Upper lobe of left lung (tissue), 6 donors: ENCODE measurements around the gene DCTPP1. TPM values are rescaled to one million over a fixed set of nuclear protein-coding genes. Genes with fewer than 3 reads are reported as not detected.
A peak's percentile ranks its signal among the peaks of the same experiment; 100 is the strongest.
"Not testable (repeated sequence)": the region's sequence is repeated elsewhere in the genome, so short reads cannot be mapped to it uniquely, and the experiment has no call there.

ENCODE experiments used
- ATAC-seq, 2 donors: fragments of 200-7000 bp; cut with Tn5 transposase; one replicate each; pipeline ENCODE4 v1.9.1; 2022; ENCODE audit warnings: mild to moderate bottlenecking in 2 of 2, moderate library complexity in 2 of 2; ENCODE audit not compliant: low FRiP score in 2 of 2
- DNase-seq, 2 donors: peaks; one replicate each; pipeline ENCODE4 v3.0.0-alpha.2; 2019 to 2020
- H3K27ac ChIP-seq, 4 donors: fragments of 200-600 bp; sonication (generic); one replicate each; pipeline ENCODE4 v1.5.1; 2016 to 2019
- H3K27me3 ChIP-seq, 4 donors: fragments of 200-600 bp; sonication (generic); one replicate each; pipeline ENCODE4 v1.5.1; 2017 to 2019
- H3K36me3 ChIP-seq, 4 donors: fragments of 200-600 bp; sonication (generic); one replicate each; pipeline ENCODE4 v1.5.1; 2016 to 2019
- H3K4me1 ChIP-seq, 4 donors: fragments of 200-600 bp; sonication (generic); one replicate each; pipeline ENCODE4 v1.5.1; 2018 to 2019
- H3K4me3 ChIP-seq, 4 donors: fragments of 200-600 bp; sonication (generic); one replicate each; pipeline ENCODE4 v1.5.1; 2017 to 2019; ENCODE audit warnings: mild to moderate bottlenecking in 2 of 4, moderate library complexity in 1 of 4
- H3K9me3 ChIP-seq, 4 donors: fragments of 200-600 bp; sonication (generic); one replicate each; pipeline ENCODE4 v1.5.1; 2018 to 2019
- CTCF ChIP-seq, 6 experiments: fragments of 450-650 bp in 4 of 6; fragments of 200-600 bp in 2 of 6; sonication (generic) in 2 of 6; IDR thresholded peaks; one replicate each; pipeline ENCODE4 v1.5.1; 2016 to 2019; ENCODE audit warnings: antibody characterized with exemption in 6 of 6
- EP300 ChIP-seq, 4 donors: sonication (generic); formaldehyde crosslinking; IDR thresholded peaks; one replicate each; pipeline ENCODE4 v1.5.1; 2017; ENCODE audit warnings: antibody characterized with exemption in 4 of 4, control low read depth in 2 of 4
- POLR2A ChIP-seq, 4 donors: fragments of 450-650 bp; IDR thresholded peaks; one replicate each; pipeline ENCODE4 v1.5.1; 2016 to 2017; ENCODE audit warnings: antibody characterized with exemption in 4 of 4, mild to moderate bottlenecking in 2 of 4
- POLR2AphosphoS5 ChIP-seq, 2 donors: sonication (generic); formaldehyde crosslinking; IDR thresholded peaks; one replicate each; pipeline ENCODE4 v1.5.1; 2017; ENCODE audit warnings: antibody characterized with exemption in 2 of 2
- WGBS, 2 donors: methylation state at CpG; one replicate each; pipeline ENCODE4 v1.1.5; 2017 to 2018; 5-methylcytosine and 5-hydroxymethylcytosine counted together
- total RNA-seq, 6 donors: library from RNA; depleted of rRNA in 4 of 6; stranded (reverse); fragments of >200 nt in 4 of 6; gene quantifications; one replicate each; pipeline versions ENCODE4 v1.1.0 to v1.2.1, GENCODE V29; 2016 to 2021
- donor health status: DM: no; HTN: no; CAD: no; lungs with moderate emphysema.
- donor health status: DM: no; HTN: yes; CAD: no; lungs with severe emphysema.

DCTPP1 gene
- total RNA-seq, 6 donors from 2014 or later: 4.2 to 31.8 (median 20.0) TPM

- Histone ChIP-seq H3K4me3 (peak overlapping the region; percentile 20 to 77 (median 66)), H3K4me1 (peaks cover 13 to 51% (median 19%) of the 10 kb centered on the region in 4 donors), H3K27me3 (no peaks in the 10 kb centered on the region), H3K27ac (peak overlapping the region; percentile 65 to 88 (median 74)), H3K9me3 (no peaks in the 10 kb centered on the region), H3K36me3 (peaks cover 0 to 18% (median 10%) of the 10 kb centered on the region in 4 donors)
- ATAC-seq (no peak), DNase-seq (no peak)
- WGBS, 2 donors: 19 to 37% methylated on average over 4 to 12 of the region's 12 CpGs
- TF ChIP-seq POLR2A (IDR thresholded peaks at IDR 0.05) (no peak), CTCF (IDR thresholded peaks at IDR 0.05) (no peak), EP300 (IDR thresholded peaks at IDR 0.05) (no peak), POLR2AphosphoS5 (IDR thresholded peaks at IDR 0.05) (no peak)
Measured at GRCh38 chr16:30399435-30400186, 30.2 kb downstream of the DCTPP1 start.

- DNase-seq (peak in 1 of 2 donors; percentile 55), ATAC-seq (no peak)
- H3K27me3 ChIP-seq: no peaks in the 10 kb centered on the region
- H3K4me1 ChIP-seq: peaks cover 17 to 56% (median 22%) of the 10 kb centered on the region in 4 donors
- peak overlapping the region in 2 of 4 donors; percentile 79 to 88 for H3K27ac ChIP-seq
- WGBS, 2 donors: 84 to 90% methylated on average over 13 to 23 of the region's 23 CpGs
- no peak overlapping the region for H3K4me3 ChIP-seq
- peaks cover 0 to 18% (median 10%) of the 10 kb centered on the region in 4 donors for H3K36me3 ChIP-seq
- H3K9me3 ChIP-seq: no peaks in the 10 kb centered on the region
- TF ChIP-seq EP300 (IDR thresholded peaks at IDR 0.05) (no peak), POLR2AphosphoS5 (IDR thresholded peaks at IDR 0.05) (no peak), CTCF (IDR thresholded peaks at IDR 0.05) (no peak), POLR2A (IDR thresholded peaks at IDR 0.05) (no peak)
Measured at GRCh38 chr16:30398661-30399434, 31.0 kb downstream of the DCTPP1 start.

GRCh38 chr16:30397776-30398660, 31.8 kb downstream of the DCTPP1 start:
- WGBS, 2 donors: 89 to 91% methylated on average over 9 to 33 of the region's 42 CpGs
- ATAC-seq (no peak), DNase-seq (peak in 1 of 2 donors; percentile 73)
- Histone ChIP-seq H3K4me1 (peaks cover 17 to 56% (median 22%) of the 10 kb centered on the region in 4 donors), H3K9me3 (no peaks in the 10 kb centered on the region), H3K4me3 (no peak overlapping the region), H3K27me3 (no peaks in the 10 kb centered on the region), H3K36me3 (peaks cover 0 to 18% (median 10%) of the 10 kb centered on the region in 4 donors), H3K27ac (no peak overlapping the region)
- TF ChIP-seq EP300 (IDR thresholded peaks at IDR 0.05): no peak
- TF ChIP-seq POLR2AphosphoS5 (IDR thresholded peaks at IDR 0.05): no peak
- no peak for TF ChIP-seq POLR2A (IDR thresholded peaks at IDR 0.05)
- no peak for TF ChIP-seq CTCF (IDR thresholded peaks at IDR 0.05)

GRCh38 chr16:30397056-30397455, 32.8 kb downstream of the DCTPP1 start:
- Histone ChIP-seq H3K36me3 (peaks cover 0 to 18% (median 10%) of the 10 kb centered on the region in 4 donors), H3K27ac (no peak overlapping the region), H3K4me1 (peaks cover 17 to 56% (median 22%) of the 10 kb centered on the region in 4 donors), H3K27me3 (no peaks in the 10 kb centered on the region), H3K9me3 (no peaks in the 10 kb centered on the region), H3K4me3 (no peak overlapping the region)
- 56 to 75% methylated on average over 4 of the region's 4 CpGs for WGBS, 2 donors
- no peak for ATAC-seq
- no peak for DNase-seq
- no peak for TF ChIP-seq POLR2A (IDR thresholded peaks at IDR 0.05)
- TF ChIP-seq POLR2AphosphoS5 (IDR thresholded peaks at IDR 0.05): no peak
- TF ChIP-seq CTCF (IDR thresholded peaks at IDR 0.05): no peak
- TF ChIP-seq EP300 (IDR thresholded peaks at IDR 0.05): no peak

- peaks cover 0 to 18% (median 10%) of the 10 kb centered on the region in 4 donors for H3K36me3 ChIP-seq
- H3K4me3 ChIP-seq, H3K9me3 ChIP-seq, ATAC-seq, H3K27ac ChIP-seq, DNase-seq, H3K27me3 ChIP-seq: not testable (repeated sequence)
- peaks cover 17 to 56% (median 22%) of the 10 kb centered on the region in 4 donors for H3K4me1 ChIP-seq
- 72 to 89% methylated on average over 4 of the region's 4 CpGs for WGBS, 2 donors
Measured at GRCh38 chr16:30396627-30397026, 33.2 kb downstream of the DCTPP1 start.
